ENCODE data around the gene DTNB. TPM values are rescaled to one million over a fixed set of nuclear protein-coding genes. Genes with fewer than 3 reads are reported as not detected.

DTNB gene
- total RNA-seq, 4 donors from 2014 or later: 0.70 to 23.1 (median 6.1) TPM

GRCh38 chr2:25586726-25587144 lies 86.6 kb downstream of the DTNB start:
- no peak for TF ChIP-seq POLR2A (IDR thresholded peaks at IDR 0.05)
- TF ChIP-seq CTCF (IDR thresholded peaks at IDR 0.05): no peak
- Histone ChIP-seq H3K4me1 (no peaks in the 10 kb centered on the region), H3K36me3 (no peaks in the 10 kb centered on the region), H3K4me3 (no peak overlapping the region), H3K9me3 (no peaks in the 10 kb centered on the region), H3K27ac (no peak overlapping the region), H3K27me3 (no peaks in the 10 kb centered on the region)
- DNase-seq: no peak

DNA sequence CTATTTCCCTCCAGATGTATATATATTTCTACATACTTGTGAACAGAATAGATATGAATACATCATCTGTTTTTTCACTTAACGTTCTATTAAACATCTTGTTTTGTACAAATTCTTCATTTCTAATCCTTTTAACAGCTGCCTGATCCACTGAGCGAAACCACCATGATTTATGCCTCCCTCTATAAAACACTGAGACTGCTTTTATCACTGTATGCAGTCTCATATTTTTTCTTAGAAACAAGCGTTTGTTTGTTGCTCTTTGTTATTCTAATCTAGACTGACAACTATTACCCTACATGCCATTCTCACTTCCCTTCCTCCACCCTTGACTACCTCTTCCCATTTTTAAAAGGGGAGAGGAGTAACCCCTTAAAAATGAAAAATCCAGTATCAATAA lies 88.2 kb downstream of the DTNB start:
- Histone ChIP-seq H3K36me3 (no peaks in the 10 kb centered on the region), H3K27me3 (no peaks in the 10 kb centered on the region), H3K4me3 (no peak overlapping the region), H3K4me1 (no peaks in the 10 kb centered on the region), H3K9me3 (no peaks in the 10 kb centered on the region), H3K27ac (no peak overlapping the region)
- TF ChIP-seq CTCF (IDR thresholded peaks at IDR 0.05) (no peak), POLR2A (IDR thresholded peaks at IDR 0.05) (no peak)
- no peak for DNase-seq

DNA sequence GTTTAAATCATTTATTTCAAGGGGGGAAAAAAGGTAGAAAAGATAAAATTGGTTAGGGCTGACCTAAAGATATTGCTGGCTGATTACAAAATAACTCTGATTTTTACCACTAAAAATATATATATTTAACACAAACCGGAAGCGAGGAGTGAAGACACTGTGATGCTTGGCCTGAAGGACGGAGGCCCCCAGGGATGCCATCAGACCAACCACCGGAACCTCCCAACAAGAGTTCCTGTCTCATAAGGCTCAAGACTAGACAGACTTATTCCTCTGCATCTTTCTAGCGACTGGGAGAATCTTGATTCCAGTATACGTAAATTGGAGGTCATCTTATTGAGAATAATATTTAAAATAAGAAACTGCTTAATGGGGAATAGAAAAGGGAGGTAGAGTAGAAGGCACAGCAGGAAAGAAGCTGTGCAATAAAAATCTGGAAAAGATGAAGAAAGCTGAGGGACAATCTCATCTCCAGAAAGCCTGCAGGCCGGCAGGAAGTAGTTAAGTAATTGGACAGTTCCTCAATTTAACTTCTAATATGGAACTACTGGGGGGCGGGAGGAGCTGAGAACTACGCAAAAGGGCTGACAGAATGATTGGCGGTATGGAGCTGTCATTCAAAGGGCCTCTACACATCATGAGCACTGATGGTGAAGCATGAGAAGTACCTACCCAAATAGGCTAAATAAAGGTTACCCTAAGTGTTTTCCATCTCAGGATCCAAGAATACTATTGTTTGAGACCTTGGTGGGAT lies 91.1 kb downstream of the DTNB start:
- Histone ChIP-seq H3K36me3 (no peaks in the 10 kb centered on the region), H3K27ac (no peak overlapping the region), H3K27me3 (no peaks in the 10 kb centered on the region), H3K4me1 (no peaks in the 10 kb centered on the region), H3K4me3 (no peak overlapping the region), H3K9me3 (no peaks in the 10 kb centered on the region)
- TF ChIP-seq POLR2A (IDR thresholded peaks at IDR 0.05): no peak
- no peak for TF ChIP-seq CTCF (IDR thresholded peaks at IDR 0.05)
- no peak for DNase-seq

DNA sequence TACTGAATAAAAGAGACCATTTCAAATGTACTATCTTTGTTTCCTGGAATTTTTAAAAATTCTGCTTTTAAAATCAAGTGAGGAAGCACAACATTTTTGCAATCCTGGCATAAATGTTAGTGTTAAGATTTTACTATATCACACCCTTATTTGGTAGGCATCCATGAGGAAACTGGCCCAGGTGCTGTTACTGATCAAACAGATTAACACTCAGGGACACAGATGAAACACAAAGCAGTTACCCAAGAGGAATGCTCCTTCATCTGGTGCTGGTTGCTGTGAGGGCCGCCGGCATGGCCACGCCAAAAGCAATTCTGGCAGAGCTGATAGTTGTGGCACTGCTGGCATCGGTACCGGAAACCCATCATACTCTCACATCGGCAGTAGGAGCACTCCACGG lies 96.8 kb downstream of the DTNB start:
- DNase-seq: no peak
- no peaks in the 10 kb centered on the region for H3K4me1 ChIP-seq
- H3K36me3 ChIP-seq: no peaks in the 10 kb centered on the region
- H3K4me3 ChIP-seq: no peak overlapping the region
- H3K27me3 ChIP-seq: no peaks in the 10 kb centered on the region
- H3K27ac ChIP-seq: no peak overlapping the region
- TF ChIP-seq CTCF (IDR thresholded peaks at IDR 0.05) (no peak), POLR2A (IDR thresholded peaks at IDR 0.05) (no peak)
- H3K9me3 ChIP-seq: no peaks in the 10 kb centered on the region

DNA sequence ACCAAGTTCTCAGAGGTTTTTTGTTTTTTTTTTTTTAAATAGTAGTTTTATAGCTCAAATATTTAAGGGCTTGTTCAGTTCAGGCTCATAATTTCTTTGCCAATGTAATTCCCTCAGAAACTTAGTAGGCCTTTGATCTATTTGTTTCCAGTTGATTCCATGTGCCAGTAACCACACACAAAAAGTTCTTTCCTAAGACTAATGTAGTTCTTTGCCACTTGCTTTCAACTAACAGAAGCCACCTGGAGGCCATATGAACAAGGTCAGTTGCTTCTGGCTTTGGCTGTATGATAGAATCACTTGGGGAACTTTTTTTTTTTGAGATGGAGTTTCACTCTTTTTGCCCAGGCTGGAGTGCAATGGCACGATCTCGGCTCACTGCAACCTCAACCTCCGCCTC lies 100.7 kb downstream of the DTNB start:
- Histone ChIP-seq H3K4me1 (no peaks in the 10 kb centered on the region), H3K27me3 (no peaks in the 10 kb centered on the region), H3K36me3 (no peaks in the 10 kb centered on the region), H3K9me3 (no peaks in the 10 kb centered on the region), H3K4me3 (no peak overlapping the region), H3K27ac (no peak overlapping the region)
- no peak for DNase-seq
- TF ChIP-seq POLR2A (IDR thresholded peaks at IDR 0.05): no peak
- TF ChIP-seq CTCF (IDR thresholded peaks at IDR 0.05): no peak

All from Peyer's patch (tissue), 4 donors.